Activated CD4-positive, alpha-beta T cell treated with anti-CD3 and anti-CD28 coated beads, Interleukin-2, amount 50 U/mL, for 4 hours (primary cell): ENCODE results near the gene VPS33A.
A peak's percentile ranks its signal among the peaks of the same experiment; 100 is the strongest.
"Not testable (repeated sequence)": the region's sequence is repeated elsewhere in the genome, so short reads cannot be mapped to it uniquely, and the experiment has no call there.

Experiments
- DNase-seq, 2 experiments: peaks; one replicate each; pipeline ENCODE4 v3.0.0-alpha.2; 2020

VPS33A gene

GRCh38 chr12:122266230-122266901 lies at the start of gene VPS33A:
Gene VPS33A (minus strand): TSS chr12:122266494. CDS start chr12:122266408, 86 bp downstream.
- peak; percentile 86 to 90 for DNase-seq

GRCh38 chr12:122312926-122313325 lies 46.6 kb upstream of the VPS33A start:
- DNase-seq = no peak

- no peak for DNase-seq
Measured at GRCh38 chr12:122311696-122312095, 45.4 kb upstream of the VPS33A start.

- DNase-seq = no peak
Measured at GRCh38 chr12:122310626-122311333, 44.5 kb upstream of the VPS33A start.

GRCh38 chr12:122309564-122310121 lies 43.3 kb upstream of the VPS33A start:
- DNase-seq = no peak

- DNase-seq = no peak
Measured at GRCh38 chr12:122308811-122309210, 42.5 kb upstream of the VPS33A start.

GRCh38 chr12:122306407-122306806 lies 40.1 kb upstream of the VPS33A start:
- no peak for DNase-seq

- DNase-seq = no peak
Measured at GRCh38 chr12:122304924-122305323, 38.6 kb upstream of the VPS33A start.

- DNase-seq = no peak
Measured at GRCh38 chr12:122303068-122303467, 36.8 kb upstream of the VPS33A start.

GRCh38 chr12:122298071-122298748 lies 31.9 kb upstream of the VPS33A start:
- no peak for DNase-seq

- no peak for DNase-seq
Measured at GRCh38 chr12:122297494-122297893, 31.2 kb upstream of the VPS33A start.

GRCh38 chr12:122295877-122296276 lies 29.6 kb upstream of the VPS33A start:
- no peak for DNase-seq

- DNase-seq = no peak
Measured at GRCh38 chr12:122293081-122293480, 26.8 kb upstream of the VPS33A start.

GRCh38 chr12:122291431-122291830 lies 25.1 kb upstream of the VPS33A start:
- DNase-seq = no peak

- DNase-seq = no peak
Measured at GRCh38 chr12:122283680-122284079, 17.4 kb upstream of the VPS33A start.

GRCh38 chr12:122282061-122282460 lies 15.8 kb upstream of the VPS33A start:
- no peak for DNase-seq

- DNase-seq = no peak
Measured at GRCh38 chr12:122276242-122276641, 9.9 kb upstream of the VPS33A start.

GRCh38 chr12:122275459-122275858 lies 9.2 kb upstream of the VPS33A start:
- DNase-seq = no peak

GRCh38 chr12:122265886-122266229 lies 436 bp downstream of the VPS33A start:
- DNase-seq = peak; percentile 40 to 45

GRCh38 chr12:122265476-122265875 lies 818 bp downstream of the VPS33A start:
- DNase-seq = no peak

GRCh38 chr12:122260735-122261134 lies 5.6 kb downstream of the VPS33A start:
- DNase-seq = not testable (repeated sequence)

- not testable (repeated sequence) for DNase-seq
Measured at GRCh38 chr12:122258939-122259338, 7.4 kb downstream of the VPS33A start.

- DNase-seq = not testable (repeated sequence)
Measured at GRCh38 chr12:122258462-122258861, 7.8 kb downstream of the VPS33A start.

- no peak for DNase-seq
Measured at GRCh38 chr12:122250536-122250935, 15.8 kb downstream of the VPS33A start.
